Measurements from ENCODE around the gene LGMN.

Gene LGMN

GRCh38 chr14:92748259-92749016 is at the start of gene LGMN:
Gene LGMN (minus strand): TSS chr14:92748627. CDS start chr14:92732786, 15,841 bp downstream.
- Histone ChIP-seq H3K27me3 (ENCODE audit: insufficient read depth, low read length, poor library complexity) (no peaks in the 10 kb centered on the region), H4K20me1 (ENCODE audit: insufficient read depth, low read length) (no peaks in the 10 kb centered on the region), H3K9me3 (ENCODE audit: insufficient read depth, low read length, severe bottlenecking) (no peaks in the 10 kb centered on the region), H3K4me3 (ENCODE audit: low read depth in 1 of 2, low read length in 2 of 2) (peak within 1 kb of the TSS; percentile 3 to 66; a peak in 3 of 4 replicates), H2AFZ (ENCODE audit: low read depth, low read length) (peak within 1 kb of the TSS; percentile 67), H3K36me3 (ENCODE audit: insufficient read depth, low read length) (no peaks in the 10 kb centered on the region), H3K4me1 (ENCODE audit: insufficient read depth, low read length) (peaks cover 53% of the 10 kb centered on the region), H3K79me2 (ENCODE audit: insufficient read depth, low read length) (no peaks in the 10 kb centered on the region), H3K9ac (ENCODE audit: low read depth, low read length) (peak within 1 kb of the TSS; percentile 54), H3K4me2 (ENCODE audit: insufficient read depth, low read length) (peak within 1 kb of the TSS; percentile 79), H3K27ac (ENCODE audit: low read length) (peak within 1 kb of the TSS; percentile 4; the same call in 1 of the 2 replicates)
- DNase-seq: peak; percentile 85
- peak; percentile 86 for ATAC-seq (ENCODE audit: insufficient read depth, low read depth)
- TF ChIP-seq CTCF (IDR thresholded peaks at IDR 0.05; ENCODE audit: borderline replicate concordance, extremely low read depth, low read length, poor library complexity, severe bottlenecking): no peak
- no peak for TF ChIP-seq EZH2 (IDR thresholded peaks at IDR 0.05; ENCODE audit: borderline replicate concordance, low read depth, low read length, severe bottlenecking)

GRCh38 chr14:92794961-92795360 is 46.5 kb upstream of the LGMN start:
- Histone ChIP-seq H3K27me3 (ENCODE audit: insufficient read depth, low read length, poor library complexity) (no peaks in the 10 kb centered on the region), H3K9ac (ENCODE audit: low read depth, low read length) (peak overlapping the region; percentile 92), H3K4me2 (ENCODE audit: insufficient read depth, low read length) (peak overlapping the region; percentile 80), H3K9me3 (ENCODE audit: insufficient read depth, low read length, severe bottlenecking) (no peaks in the 10 kb centered on the region), H3K79me2 (ENCODE audit: insufficient read depth, low read length) (peaks cover 42% of the 10 kb centered on the region), H3K4me3 (ENCODE audit: low read depth in 1 of 2, low read length in 2 of 2) (peak overlapping the region; percentile 89 to 97; a peak in 3 of 4 replicates), H4K20me1 (ENCODE audit: insufficient read depth, low read length) (no peaks in the 10 kb centered on the region), H3K36me3 (ENCODE audit: insufficient read depth, low read length) (peaks cover 25% of the 10 kb centered on the region), H2AFZ (ENCODE audit: low read depth, low read length) (peak overlapping the region; percentile 94), H3K4me1 (ENCODE audit: insufficient read depth, low read length) (peaks cover 23% of the 10 kb centered on the region), H3K27ac (ENCODE audit: low read length) (peak overlapping the region; percentile 79)
- TF ChIP-seq CTCF (IDR thresholded peaks at IDR 0.05; ENCODE audit: borderline replicate concordance, extremely low read depth, low read length, poor library complexity, severe bottlenecking) (no peak), EZH2 (IDR thresholded peaks at IDR 0.05; ENCODE audit: borderline replicate concordance, low read depth, low read length, severe bottlenecking) (no peak)
- no peak for ATAC-seq (ENCODE audit: insufficient read depth, low read depth)
- no peak for DNase-seq

- Histone ChIP-seq H4K20me1 (ENCODE audit: insufficient read depth, low read length) (no peaks in the 10 kb centered on the region), H3K27ac (ENCODE audit: low read length) (peak overlapping the region; percentile 79)
- ATAC-seq (ENCODE audit: insufficient read depth, low read depth): no peak
Observed at GRCh38 chr14:92794547-92794941, 46.1 kb upstream of the LGMN start.

More at GRCh38 chr14:92794547-92794941, 46.1 kb upstream of the LGMN start:
- H2AFZ ChIP-seq (ENCODE audit: low read depth, low read length): peak overlapping the region; percentile 94
- TF ChIP-seq CTCF (IDR thresholded peaks at IDR 0.05; ENCODE audit: borderline replicate concordance, extremely low read depth, low read length, poor library complexity, severe bottlenecking) (no peak), EZH2 (IDR thresholded peaks at IDR 0.05; ENCODE audit: borderline replicate concordance, low read depth, low read length, severe bottlenecking) (no peak)
- peak; percentile 8 for DNase-seq
- no peaks in the 10 kb centered on the region for H3K9me3 ChIP-seq (ENCODE audit: insufficient read depth, low read length, severe bottlenecking)
- H3K79me2 ChIP-seq (ENCODE audit: insufficient read depth, low read length): peaks cover 38% of the 10 kb centered on the region
- H3K27me3 ChIP-seq (ENCODE audit: insufficient read depth, low read length, poor library complexity): no peaks in the 10 kb centered on the region
- peaks cover 24% of the 10 kb centered on the region for H3K36me3 ChIP-seq (ENCODE audit: insufficient read depth, low read length)
- H3K4me3 ChIP-seq (ENCODE audit: low read depth in 1 of 2, low read length in 2 of 2): peak overlapping the region; percentile 89 to 97
- peak overlapping the region; percentile 80 for H3K4me2 ChIP-seq (ENCODE audit: insufficient read depth, low read length)
- peaks cover 23% of the 10 kb centered on the region for H3K4me1 ChIP-seq (ENCODE audit: insufficient read depth, low read length)
- peak overlapping the region; percentile 92 for H3K9ac ChIP-seq (ENCODE audit: low read depth, low read length)

All from DND-41 (cell line).